Adrenal gland (tissue), 12 donors: ENCODE data around the gene ACTA2. TPM values are rescaled to one million over a fixed set of nuclear protein-coding genes. Genes with fewer than 3 reads are reported as not detected.

Source experiments
- DNase-seq, 7 donors: peaks; one replicate each; pipeline ENCODE4 v3.0.0-alpha.2; 2019 to 2020
- H3K27ac ChIP-seq, 5 donors: fragments of 200-600 bp; sonication (generic) in 4 of 5; 1 replicate in 3 of 5; 2 replicates in 2 of 5; pipeline versions ENCODE4 v1.5.1 to v1.8.0; 2016 to 2020; ENCODE audit warnings: mild to moderate bottlenecking in 1 of 5
- H3K27me3 ChIP-seq: fragments of 200-600 bp; 2 replicates; pipeline ENCODE4 v1.8.0; 2021
- H3K36me3 ChIP-seq, 2 donors: fragments of 200-600 bp; replicated peaks in 1 of 2; 1 replicate in 1 of 2; 2 replicates in 1 of 2; pipeline versions ENCODE4 v1.5.1 to v1.8.0; 2018 to 2022
- H3K4me1 ChIP-seq, 2 donors: fragments of 200-600 bp; replicated peaks in 1 of 2; 1 replicate in 1 of 2; 2 replicates in 1 of 2; pipeline versions ENCODE4 v1.5.1 to v1.8.0; 2018 to 2021
- H3K4me3 ChIP-seq, 4 donors: fragments of 200-600 bp; sonication (generic) in 3 of 4; one replicate each; pipeline ENCODE4 v1.5.1; 2016 to 2018
- H3K9me3 ChIP-seq, 3 donors: fragments of 200-600 bp; sonication (generic) in 1 of 3; replicated peaks in 1 of 3; 1 replicate in 2 of 3; 2 replicates in 1 of 3; pipeline versions ENCODE4 v1.5.1 to v1.8.0; 2016 to 2021
- CTCF ChIP-seq, 6 experiments: fragments of 450-650 bp in 4 of 6; fragments of 200-600 bp in 2 of 6; sonication (generic) in 1 of 6; IDR thresholded peaks; 1 replicate in 5 of 6; 2 replicates in 1 of 6; pipeline versions ENCODE4 v1.5.1 to v1.8.0; 2016 to 2021; ENCODE audit warnings: antibody characterized with exemption in 6 of 6, mild to moderate bottlenecking in 2 of 6, moderate library complexity in 1 of 6
- POLR2A ChIP-seq, 2 donors: fragments of 450-650 bp; IDR thresholded peaks; one replicate each; pipeline ENCODE4 v1.6.1; 2017; ENCODE audit warnings: antibody characterized with exemption in 2 of 2, mild to moderate bottlenecking in 2 of 2, moderate library complexity in 1 of 2
- WGBS, 4 donors: extraction: QIAGEN DNeasy Blood & Tissue Kit in 2 of 4; methylation state at CpG; one replicate each; pipeline versions ENCODE4 v1.1.5 to v1.1.7; 2013 to 2017; 5-methylcytosine and 5-hydroxymethylcytosine counted together
- intact Hi-C, 2 donors: fragments of 100-400 bp; cut with DNase I; formaldehyde crosslinking; loops; one replicate each; pipeline versions ENCODE4 v1.14.1 to v1.15.0; 2022 to 2023
- polyA plus RNA-seq, 3 donors: library from polyadenylated mRNA; stranded (reverse); fragments of 200-250 nt in 2 of 3; fragments of 350-450 nt in 1 of 3; fragmentation: Illumina TruSeq in 1 of 3; extraction: RNeasy Lipid Tissue Mini Kit (QIAGEN cat#74804) in 1 of 3; gene quantifications; one replicate each; pipeline ENCODE4 v1.2.3, GENCODE V29; 2013 to 2014
- total RNA-seq, 9 donors: library from RNA; depleted of rRNA in 4 of 9; stranded (reverse); fragments of >200 nt in 4 of 9; fragments of 120-200 nt in 1 of 9; fragmentation: NEBNext Ultra II Directional in 1 of 9; extraction: Animal tissue kit (Norgen Biotek cat#: 25700) in 1 of 9; gene quantifications; one replicate each; pipeline versions ENCODE4 v1.1.0 to v1.2.4, GENCODE V29; 2013 to 2023
- donor health status: healthy with polysubstance abuse.
- donor health status: Bipolar disorder and iron deficiency.
- donor health status: DM: yes; HTN: yes; CAD: no.
- donor health status: DM: no; HTN: no; CAD: no.
- donor health status: DM: no; HTN: no; CAD: no.
- donor health status: DM: yes; HTN: yes; CAD: no.

ACTA2 gene
- total and polyA plus RNA-seq, 12 donors = 48.5 to 529 (median 320) TPM

GRCh38 chr10:88928254-88928653 is 24.3 kb downstream of the ACTA2 start:
- no peak for TF ChIP-seq POLR2A (IDR thresholded peaks at IDR 0.05)
- TF ChIP-seq CTCF (IDR thresholded peaks at IDR 0.05) = no peak
- H3K9me3 ChIP-seq = no peaks in the 10 kb centered on the region
- H3K36me3 ChIP-seq = no peaks in the 10 kb centered on the region
- no peak overlapping the region for H3K27ac ChIP-seq
- DNase-seq = no peak
- H3K4me3 ChIP-seq = no peak overlapping the region
- H3K27me3 ChIP-seq = no peaks in the 10 kb centered on the region
- intact Hi-C loops = no loop called here
- 58 to 74% (median 62%) methylated on average over 2 of the region's 2 CpGs for WGBS, 4 donors
- H3K4me1 ChIP-seq = peaks cover 7 to 28% of the 10 kb centered on the region in 2 donors

GRCh38 chr10:88927416-88927690 is 25.2 kb downstream of the ACTA2 start:
- peak overlapping the region in 2 of 5 donors; percentile 12 to 48 for H3K27ac ChIP-seq

DNA sequence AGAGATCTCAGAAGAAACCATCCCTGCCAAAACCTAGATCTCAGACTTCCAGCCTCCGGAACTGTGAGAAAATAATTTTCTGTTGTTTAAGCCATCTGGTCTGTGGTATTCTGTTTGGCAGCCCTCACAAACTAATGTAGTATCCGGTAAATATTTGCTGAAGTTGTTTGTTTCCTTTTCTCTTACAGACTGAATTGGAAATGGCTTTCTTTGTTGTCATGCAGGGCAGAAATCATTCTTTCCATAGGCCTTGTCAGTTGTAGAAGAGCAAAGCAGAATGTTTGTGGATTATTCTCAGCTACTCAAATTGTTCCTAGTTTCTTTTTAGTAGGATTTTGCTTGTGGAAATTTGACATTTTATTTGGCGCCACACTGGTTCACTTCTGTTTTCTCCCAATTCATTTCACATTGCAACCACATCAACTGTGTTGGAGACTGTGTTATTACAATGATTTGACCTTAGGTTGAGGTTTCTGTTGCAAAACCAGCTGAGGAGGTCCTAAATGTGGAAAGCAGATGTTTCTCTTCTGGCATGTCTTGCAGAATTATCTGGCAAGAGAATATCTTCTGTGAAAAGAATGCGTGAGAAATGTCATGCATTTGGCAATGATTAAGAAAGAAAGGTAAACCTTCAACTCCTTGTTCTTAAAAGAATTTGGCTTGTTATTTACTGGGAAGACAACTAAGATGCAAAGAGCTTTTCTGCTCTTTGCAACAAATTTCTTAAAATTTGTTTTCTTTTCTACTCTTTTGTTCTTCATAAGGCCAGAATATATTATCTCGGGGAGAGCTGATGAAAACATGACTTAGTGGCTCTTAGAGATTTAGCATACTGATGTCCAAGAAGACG is 25.8 kb downstream of the ACTA2 start:
- Histone ChIP-seq H3K9me3 (no peaks in the 10 kb centered on the region), H3K36me3 (no peaks in the 10 kb centered on the region), H3K27ac (peak overlapping the region in 4 of 5 donors; percentile 15 to 48 (median 28)), H3K27me3 (no peaks in the 10 kb centered on the region), H3K4me3 (no peak overlapping the region), H3K4me1 (peaks cover 7 to 28% of the 10 kb centered on the region in 2 donors)
- intact Hi-C loops = no loop called here
- no peak for TF ChIP-seq CTCF (IDR thresholded peaks at IDR 0.05)
- no peak for TF ChIP-seq POLR2A (IDR thresholded peaks at IDR 0.05)
- DNase-seq = peak in 1 of 7 donors; percentile 25
- WGBS, 4 donors = 49 to 63% (median 55%) methylated on average over 6 of the region's 6 CpGs

More at GRCh38 chr10:88927416-88927690, 25.2 kb downstream of the ACTA2 start:
- no peak for DNase-seq
- Histone ChIP-seq H3K36me3 (no peaks in the 10 kb centered on the region), H3K4me3 (no peak overlapping the region), H3K9me3 (no peaks in the 10 kb centered on the region), H3K4me1 (peaks cover 7 to 28% of the 10 kb centered on the region in 2 donors), H3K27me3 (no peaks in the 10 kb centered on the region)
- TF ChIP-seq CTCF (IDR thresholded peaks at IDR 0.05) = no peak
- no peak for TF ChIP-seq POLR2A (IDR thresholded peaks at IDR 0.05)
- intact Hi-C loops = no loop called here
- WGBS, 4 donors = 75 to 87% (median 80%) methylated on average over 2 of the region's 2 CpGs

- Histone ChIP-seq H3K27ac (no peak overlapping the region), H3K36me3 (peaks cover 0 to 9% of the 10 kb centered on the region in 2 donors), H3K9me3 (no peaks in the 10 kb centered on the region), H3K27me3 (no peaks in the 10 kb centered on the region), H3K4me3 (no peak overlapping the region), H3K4me1 (peaks cover 18 to 53% of the 10 kb centered on the region in 2 donors)
- intact Hi-C loops = no loop called here
- no peak for DNase-seq
- TF ChIP-seq CTCF (IDR thresholded peaks at IDR 0.05) = no peak
- no peak for TF ChIP-seq POLR2A (IDR thresholded peaks at IDR 0.05)
Observed at GRCh38 chr10:88923520-88923919, 29.1 kb downstream of the ACTA2 start.
